HG03280 (cell line): Measurements from ENCODE around the gene KCNH2.
"Not testable (repeated sequence)": the region's sequence is repeated elsewhere in the genome, so short reads cannot be mapped to it uniquely, and the experiment has no call there.

Experiments
- ATAC-seq: cut with Tn5 transposase; IDR thresholded peaks from one replicate; pipeline ENCODE4 v1.9.1; 2021; ENCODE audit warnings: mild to moderate bottlenecking, moderate library complexity; ENCODE audit not compliant: unreplicated experiment

The KCNH2 gene

GRCh38 chr7:150910996-150911422 is 67.1 kb downstream of the KCNH2 start:
- no peak for ATAC-seq

- not testable (repeated sequence) for ATAC-seq
Measured at GRCh38 chr7:150910305-150910995, 67.7 kb downstream of the KCNH2 start.

DNA sequence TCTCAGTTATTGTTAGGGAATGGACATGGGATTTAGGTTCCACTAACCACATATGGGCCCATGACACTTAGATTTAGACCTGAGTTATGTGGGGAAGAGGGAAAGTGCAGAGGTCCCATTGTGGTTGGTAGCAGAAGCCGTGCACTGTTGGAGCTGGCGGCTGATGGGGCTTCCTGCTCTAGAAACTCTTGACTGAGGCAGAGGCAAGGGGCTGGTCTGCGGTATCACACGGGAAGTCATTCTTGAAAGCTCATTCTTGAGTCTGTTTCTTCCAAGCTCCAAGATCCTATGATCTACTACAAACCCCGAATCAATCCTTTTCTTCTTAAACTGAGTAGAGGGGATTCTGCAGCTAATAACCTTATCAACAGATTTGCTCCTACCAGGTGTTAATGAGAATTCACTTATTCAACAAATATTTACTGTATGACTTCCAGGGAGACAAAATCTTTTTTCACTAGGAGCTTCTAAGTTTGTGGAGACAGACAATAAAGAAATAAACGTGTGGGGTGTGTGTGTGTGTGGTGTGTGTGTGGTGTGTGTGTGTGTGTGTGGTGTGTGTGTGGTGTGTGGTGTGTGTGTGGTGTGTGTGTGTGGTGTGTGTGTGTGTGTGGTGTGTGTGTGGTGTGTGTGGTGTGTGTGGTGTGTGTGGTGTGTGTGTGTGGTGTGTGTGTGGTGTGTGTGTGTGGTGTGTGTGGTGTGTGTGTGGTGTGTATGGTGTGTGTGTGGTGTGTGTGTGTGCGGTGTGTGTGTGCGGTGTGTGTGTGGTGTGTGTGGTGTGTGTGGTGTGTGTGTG is 68.7 kb downstream of the KCNH2 start:
- no peak for ATAC-seq

DNA sequence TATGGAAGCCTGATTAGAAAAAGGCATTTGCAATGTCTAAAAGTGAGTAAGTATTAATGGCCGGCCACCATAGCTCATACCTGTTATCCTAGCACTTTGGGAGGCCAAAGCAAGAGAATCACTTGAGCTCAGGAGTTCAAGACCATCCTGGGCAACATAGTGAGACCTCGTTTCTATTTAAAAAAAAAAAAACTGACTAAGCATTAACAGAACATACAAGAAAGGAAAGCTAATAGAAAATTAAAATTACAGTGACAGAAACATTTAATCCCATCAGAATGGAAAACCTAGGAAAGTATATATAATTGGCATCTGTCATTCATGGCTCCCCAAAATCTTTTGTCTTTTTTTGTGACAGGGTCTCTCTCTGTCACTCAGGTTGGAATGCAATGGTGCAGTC is 69.9 kb downstream of the KCNH2 start:
- no peak for ATAC-seq

GRCh38 chr7:150904011-150904909 is 73.9 kb downstream of the KCNH2 start:
- ATAC-seq: no peak

GRCh38 chr7:150903606-150904005 is 74.5 kb downstream of the KCNH2 start:
- no peak for ATAC-seq

GRCh38 chr7:150902078-150903033 is 75.8 kb downstream of the KCNH2 start:
- ATAC-seq: no peak

GRCh38 chr7:150901160-150902035 is 76.7 kb downstream of the KCNH2 start:
- no peak for ATAC-seq

DNA sequence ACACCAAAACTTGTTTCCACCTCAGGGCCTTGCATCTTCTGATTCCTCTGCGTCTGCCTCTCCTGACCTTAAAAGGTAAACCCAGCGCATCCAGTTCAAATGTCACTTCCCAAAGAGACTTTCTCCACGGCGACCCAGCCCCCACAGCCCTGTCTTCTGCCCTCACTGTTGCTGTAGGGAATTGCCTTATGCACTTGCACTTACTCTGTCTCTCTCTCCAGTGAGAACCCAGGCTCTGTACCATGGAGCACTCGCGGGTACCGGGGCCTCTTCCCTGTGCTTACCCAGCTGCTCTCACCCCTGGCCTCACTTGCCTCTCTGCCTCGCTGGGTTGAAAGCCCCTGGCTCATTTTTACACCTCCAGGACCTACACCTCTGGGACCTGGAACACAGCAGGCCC is 77.4 kb downstream of the KCNH2 start:
- ATAC-seq: no peak

DNA sequence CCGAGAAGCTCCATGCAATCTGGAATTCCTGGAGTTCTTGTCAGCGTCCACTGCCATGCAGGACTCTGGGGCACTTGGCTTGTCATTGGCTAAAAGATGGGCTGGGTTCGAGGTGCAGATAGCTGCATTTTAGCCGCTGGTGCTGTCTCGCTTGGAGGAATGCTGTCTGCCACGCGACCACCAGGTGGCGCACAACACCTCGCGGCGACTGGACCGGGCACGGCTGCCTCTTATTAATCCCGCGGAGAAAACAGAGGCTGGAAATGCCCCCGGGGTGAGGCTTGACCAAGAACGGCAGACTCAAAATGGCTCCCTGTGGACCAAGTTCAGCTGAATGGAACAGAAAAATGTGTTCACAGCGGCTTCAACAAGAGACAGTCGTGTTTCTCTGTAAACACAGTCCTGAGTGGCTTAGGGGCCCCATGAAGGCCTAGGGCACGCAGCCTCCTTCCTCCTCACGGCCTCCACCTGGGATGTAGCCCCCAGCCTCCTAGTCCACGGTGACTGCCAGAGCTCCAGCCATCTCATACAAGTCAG is 79.6 kb downstream of the KCNH2 start:
- peak; percentile 63 for ATAC-seq

DNA sequence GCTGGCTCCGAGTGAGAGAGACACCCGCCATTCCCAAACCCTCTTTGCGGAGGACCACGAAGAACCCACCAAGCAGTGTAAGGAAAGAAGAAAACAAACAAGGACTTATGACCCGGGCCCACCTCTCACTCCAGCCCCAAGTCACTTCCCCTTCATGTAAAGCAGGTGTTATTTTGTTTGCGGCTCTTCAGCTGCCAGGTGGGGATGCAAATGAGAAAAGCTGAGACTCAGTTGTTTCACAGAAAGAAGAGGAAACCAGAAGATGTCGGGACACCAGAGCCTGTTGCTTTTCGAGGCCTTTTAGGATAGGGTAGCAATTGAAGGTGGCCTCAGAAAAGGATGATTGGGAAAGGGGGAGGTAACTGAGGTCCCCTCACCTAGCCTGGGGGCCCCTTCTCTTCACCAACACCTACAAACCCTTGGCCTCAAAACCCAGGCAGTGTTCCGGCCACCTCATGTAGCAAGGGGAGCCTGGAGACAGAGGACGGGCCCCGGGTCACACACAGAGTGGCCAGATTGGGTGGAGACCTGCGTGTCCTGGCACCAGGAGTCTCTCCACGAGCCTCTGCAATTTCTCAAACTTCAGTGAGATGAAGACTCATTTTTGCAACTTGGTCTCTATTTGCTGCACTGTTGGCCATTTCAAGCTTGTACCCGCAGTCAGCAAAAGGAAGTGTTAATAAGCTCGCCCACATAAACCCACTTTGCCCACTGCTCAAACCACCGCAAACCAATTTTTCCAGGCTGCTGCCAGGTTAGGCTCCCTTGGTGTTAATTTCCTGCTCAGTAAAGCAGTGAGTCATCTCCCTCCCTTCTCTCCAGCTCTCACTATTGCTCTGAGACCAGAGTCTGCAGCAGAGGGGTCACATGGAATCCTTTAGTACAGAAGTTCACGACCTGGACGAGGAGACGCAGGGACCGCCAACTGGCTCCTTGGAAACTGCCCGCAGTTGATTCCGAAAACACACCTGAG is 80.3 kb downstream of the KCNH2 start:
- peak; percentile 75 for ATAC-seq

DNA sequence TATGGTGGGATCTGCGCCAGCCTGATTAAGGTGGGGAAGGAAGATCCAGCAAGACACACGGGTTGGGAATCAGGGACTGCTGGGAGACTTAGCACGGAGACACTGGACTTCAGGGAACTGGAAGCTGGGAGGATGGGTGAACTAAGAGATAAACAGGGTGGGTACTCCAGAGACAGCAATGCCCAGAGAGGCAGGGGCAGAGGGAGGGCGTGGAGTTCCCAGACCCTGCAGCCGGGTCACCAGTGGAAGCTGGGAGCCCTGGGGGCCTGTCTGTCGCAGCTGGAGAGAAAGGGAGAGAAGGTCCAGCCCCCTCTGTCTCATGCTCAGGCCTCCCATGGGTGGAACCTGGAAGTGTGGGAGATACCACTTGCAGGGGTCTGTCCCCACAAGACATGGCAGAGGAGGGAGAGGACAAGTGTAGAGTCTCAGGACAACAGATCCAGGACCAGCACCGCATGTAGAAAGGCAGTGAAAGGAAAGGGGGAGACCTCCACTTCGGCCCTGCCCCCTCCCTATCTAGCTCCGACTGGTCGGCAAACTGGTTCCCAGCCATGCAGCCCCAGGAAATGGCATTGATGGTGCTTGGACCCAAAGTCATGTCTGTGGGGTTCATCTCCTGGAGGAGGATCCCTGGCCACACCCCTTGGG is 81.4 kb downstream of the KCNH2 start:
- no peak for ATAC-seq

- no peak for ATAC-seq
Measured at GRCh38 chr7:150895809-150896208, 82.3 kb downstream of the KCNH2 start.
